Measurements from ENCODE around the gene ERO1B.

ERO1B gene

GRCh38 chr1:236176337-236177336, 105.1 kb downstream of the ERO1B start:
- TF ChIP-seq, protein P1, sequence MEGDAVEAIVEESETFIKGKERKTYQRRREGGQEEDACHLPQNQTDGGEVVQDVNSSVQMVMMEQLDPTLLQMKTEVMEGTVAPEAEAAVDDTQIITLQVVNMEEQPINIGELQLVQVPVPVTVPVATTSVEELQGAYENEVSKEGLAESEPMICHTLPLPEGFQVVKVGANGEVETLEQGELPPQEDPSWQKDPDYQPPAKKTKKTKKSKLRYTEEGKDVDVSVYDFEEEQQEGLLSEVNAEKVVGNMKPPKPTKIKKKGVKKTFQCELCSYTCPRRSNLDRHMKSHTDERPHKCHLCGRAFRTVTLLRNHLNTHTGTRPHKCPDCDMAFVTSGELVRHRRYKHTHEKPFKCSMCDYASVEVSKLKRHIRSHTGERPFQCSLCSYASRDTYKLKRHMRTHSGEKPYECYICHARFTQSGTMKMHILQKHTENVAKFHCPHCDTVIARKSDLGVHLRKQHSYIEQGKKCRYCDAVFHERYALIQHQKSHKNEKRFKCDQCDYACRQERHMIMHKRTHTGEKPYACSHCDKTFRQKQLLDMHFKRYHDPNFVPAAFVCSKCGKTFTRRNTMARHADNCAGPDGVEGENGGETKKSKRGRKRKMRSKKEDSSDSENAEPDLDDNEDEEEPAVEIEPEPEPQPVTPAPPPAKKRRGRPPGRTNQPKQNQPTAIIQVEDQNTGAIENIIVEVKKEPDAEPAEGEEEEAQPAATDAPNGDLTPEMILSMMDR (IDR thresholded peaks at IDR 0.05; ENCODE audit: low read depth, low read length): no peak
- no peaks in the 10 kb centered on the region for H3K27me3 ChIP-seq (ENCODE audit: insufficient read depth, low read depth, severe bottlenecking)
- DNase-seq: no peak
- H3K27ac ChIP-seq: no peak overlapping the region
- H3K36me3 ChIP-seq: no peaks in the 10 kb centered on the region
- no peak overlapping the region for H3K4me3 ChIP-seq (ENCODE audit: low read depth, low read length)
- no peaks in the 10 kb centered on the region for H3K9me3 ChIP-seq (ENCODE audit: severe bottlenecking)

DNA sequence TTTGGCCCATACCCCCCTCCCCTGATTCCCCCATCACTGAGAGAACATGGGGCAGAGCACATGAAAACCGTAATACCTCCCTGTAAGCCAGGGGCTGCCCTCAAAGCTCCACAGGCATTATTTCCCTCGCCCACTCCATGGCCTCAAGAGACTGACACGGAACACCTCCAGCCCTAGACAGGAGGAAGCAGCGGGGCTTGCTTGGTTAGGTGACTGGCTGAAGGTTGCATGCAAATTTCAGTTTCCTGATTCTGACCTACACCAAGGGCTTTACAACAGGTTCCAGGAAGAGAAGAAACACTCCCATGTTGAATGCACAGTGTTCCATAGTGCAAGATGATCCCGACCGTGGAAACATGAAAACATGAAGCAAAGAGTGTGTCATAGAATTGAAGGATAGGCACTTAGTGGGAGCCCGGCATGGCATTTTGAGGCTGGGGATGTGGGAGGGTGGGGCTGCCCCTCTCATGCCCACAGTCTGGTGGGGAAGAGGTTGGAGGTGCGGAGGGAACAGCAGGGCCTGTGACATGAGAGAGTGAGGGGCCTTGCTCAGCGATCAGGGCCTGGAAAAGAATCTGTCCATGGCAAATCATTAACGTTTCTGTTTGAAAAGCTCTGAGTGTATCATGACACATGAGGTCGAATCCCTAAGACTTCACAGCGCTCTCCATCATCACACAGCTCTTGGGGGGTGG, 106.0 kb downstream of the ERO1B start:
- TF ChIP-seq, protein P1 (IDR thresholded peaks at IDR 0.05; ENCODE audit: low read depth, low read length): no peak
- no peak overlapping the region for H3K27ac ChIP-seq
- H3K36me3 ChIP-seq: no peaks in the 10 kb centered on the region
- H3K27me3 ChIP-seq (ENCODE audit: insufficient read depth, low read depth, severe bottlenecking): no peaks in the 10 kb centered on the region
- DNase-seq: no peak
- no peak overlapping the region for H3K4me3 ChIP-seq (ENCODE audit: low read depth, low read length)
- H3K9me3 ChIP-seq (ENCODE audit: severe bottlenecking): no peaks in the 10 kb centered on the region

DNA sequence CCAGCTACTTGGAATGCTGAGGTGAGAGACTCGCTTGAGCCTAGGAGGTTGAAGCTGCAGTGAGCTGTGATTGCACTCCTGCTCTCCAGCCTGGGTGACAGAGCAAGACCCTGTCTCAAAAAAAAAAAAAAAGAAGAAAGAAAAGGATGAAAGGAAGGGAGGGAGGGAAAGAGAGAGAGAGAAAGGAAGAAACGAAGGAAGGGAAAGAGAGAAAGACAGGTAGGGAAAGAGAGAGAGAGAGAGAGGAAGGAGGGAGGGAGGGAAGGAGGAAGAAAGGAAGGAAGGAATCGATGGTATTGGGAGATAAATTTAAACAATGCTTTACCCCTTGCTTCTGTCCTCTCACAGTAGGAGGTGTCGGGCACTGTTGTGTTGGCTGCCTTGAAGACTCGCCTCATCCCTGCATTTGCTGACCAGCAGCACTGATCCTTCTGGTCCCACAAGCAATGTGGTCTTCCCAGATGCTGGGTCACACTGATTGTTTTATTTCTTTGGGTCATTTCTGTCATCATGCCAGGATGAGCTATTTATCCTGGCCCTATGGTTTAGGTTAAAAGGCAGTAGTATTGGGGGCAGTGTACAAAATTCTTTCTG, 108.5 kb downstream of the ERO1B start:
- DNase-seq: no peak
- H3K9me3 ChIP-seq (ENCODE audit: severe bottlenecking): no peaks in the 10 kb centered on the region
- no peak overlapping the region for H3K27ac ChIP-seq
- H3K4me3 ChIP-seq (ENCODE audit: low read depth, low read length): no peak overlapping the region
- H3K27me3 ChIP-seq (ENCODE audit: insufficient read depth, low read depth, severe bottlenecking): no peaks in the 10 kb centered on the region
- no peaks in the 10 kb centered on the region for H3K36me3 ChIP-seq
- TF ChIP-seq, protein P1 (IDR thresholded peaks at IDR 0.05; ENCODE audit: low read depth, low read length): peak; percentile 48

- no peak overlapping the region for H3K27ac ChIP-seq
- no peak overlapping the region for H3K4me3 ChIP-seq (ENCODE audit: low read depth, low read length)
- no peak for DNase-seq
- TF ChIP-seq, protein P1 (IDR thresholded peaks at IDR 0.05; ENCODE audit: low read depth, low read length): no peak
- no peaks in the 10 kb centered on the region for H3K9me3 ChIP-seq (ENCODE audit: severe bottlenecking)
- H3K27me3 ChIP-seq (ENCODE audit: insufficient read depth, low read depth, severe bottlenecking): no peaks in the 10 kb centered on the region
- H3K36me3 ChIP-seq: no peaks in the 10 kb centered on the region
Measured at GRCh38 chr1:236172041-236172579, 109.6 kb downstream of the ERO1B start.

DNA sequence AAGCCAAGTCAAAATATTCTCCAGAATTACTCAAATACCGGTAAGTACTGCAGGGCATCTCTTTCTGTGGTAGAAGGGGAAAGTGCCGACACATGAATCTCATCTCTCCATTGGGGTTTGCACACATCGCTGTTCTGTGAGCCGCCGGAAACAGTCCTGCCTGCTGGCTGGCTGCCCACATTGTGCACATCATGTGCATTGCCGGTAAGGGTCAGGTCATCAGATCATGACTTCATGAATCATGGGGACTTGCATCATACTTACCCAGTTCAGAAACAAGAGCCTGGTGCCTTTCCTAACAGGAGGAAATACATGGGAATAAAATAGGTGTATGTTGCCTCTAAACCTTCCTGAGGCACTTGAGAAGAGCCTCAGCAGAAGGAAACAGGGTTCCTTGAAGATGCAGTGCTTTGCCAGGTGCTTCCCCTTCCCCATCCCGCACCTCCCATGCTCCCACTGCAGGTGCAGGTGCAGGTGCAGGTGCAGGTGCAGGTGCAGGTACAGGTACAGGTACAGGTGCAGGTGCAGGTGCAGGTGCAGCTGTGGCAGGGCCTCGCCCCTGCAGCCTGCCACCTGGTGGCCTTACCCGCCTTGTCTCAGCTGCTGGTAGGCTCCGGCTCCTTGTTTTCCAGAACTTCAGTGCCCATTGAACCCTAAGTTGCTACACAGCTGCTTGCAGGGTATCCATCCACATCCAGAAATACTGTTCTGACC, 112.9 kb downstream of the ERO1B start:
- TF ChIP-seq, protein P1 (IDR thresholded peaks at IDR 0.05; ENCODE audit: low read depth, low read length): peak; percentile 55
- no peak for DNase-seq

More for the DNA sequence above, 112.9 kb downstream of the ERO1B start:
- Histone ChIP-seq H3K4me3 (ENCODE audit: low read depth, low read length) (no peak overlapping the region), H3K27me3 (ENCODE audit: insufficient read depth, low read depth, severe bottlenecking) (no peaks in the 10 kb centered on the region), H3K9me3 (ENCODE audit: severe bottlenecking) (no peaks in the 10 kb centered on the region), H3K27ac (no peak overlapping the region), H3K36me3 (no peaks in the 10 kb centered on the region)
